Mucosa of rectum (tissue), 2 donors: ENCODE results near the gene PM20D1.

Source experiments
- H3K27ac ChIP-seq, 2 donors: one replicate each; pipeline ENCODE4 v1.7.0; 2013; ENCODE audit warnings: inconsistent platforms in 2 of 2, low read depth in 2 of 2, low read length in 2 of 2
- H3K27me3 ChIP-seq, 2 donors: one replicate each; pipeline ENCODE4 v1.7.0; 2013; ENCODE audit warnings: low read length in 2 of 2; ENCODE audit not compliant: control insufficient read depth in 2 of 2, insufficient read depth in 2 of 2
- H3K36me3 ChIP-seq, 2 donors: one replicate each; pipeline ENCODE4 v1.7.0; 2013; ENCODE audit warnings: low read length in 2 of 2; ENCODE audit not compliant: control insufficient read depth in 2 of 2, insufficient read depth in 2 of 2
- H3K4me1 ChIP-seq, 2 donors: one replicate each; pipeline ENCODE4 v1.7.0; 2013; ENCODE audit warnings: low read length in 2 of 2, mild to moderate bottlenecking in 1 of 2; ENCODE audit not compliant: control insufficient read depth in 2 of 2, insufficient read depth in 2 of 2
- H3K4me3 ChIP-seq, 2 donors: one replicate each; pipeline ENCODE4 v1.7.0; 2013; ENCODE audit warnings: low read length in 2 of 2
- H3K9ac ChIP-seq, 2 donors: one replicate each; pipeline ENCODE4 v1.7.0; 2013; ENCODE audit warnings: low read length in 2 of 2, low read depth in 1 of 2, mild to moderate bottlenecking in 1 of 2
- H3K9me3 ChIP-seq, 2 donors: one replicate each; pipeline ENCODE4 v1.7.0; 2013; ENCODE audit warnings: low read length in 2 of 2; ENCODE audit not compliant: control insufficient read depth in 2 of 2
- donor health status: healthy.
- donor health status: Normal muscosa, but diverticular disease.

Gene PM20D1

GRCh38 chr1:205782627-205783432, 67.1 kb downstream of the PM20D1 start:
- Histone ChIP-seq H3K4me1 (no peaks in the 10 kb centered on the region), H3K9ac (no peak overlapping the region), H3K36me3 (no peaks in the 10 kb centered on the region), H3K27ac (no peak overlapping the region), H3K9me3 (no peaks in the 10 kb centered on the region), H3K4me3 (no peak overlapping the region), H3K27me3 (no peaks in the 10 kb centered on the region)

GRCh38 chr1:205780335-205780734, 69.6 kb downstream of the PM20D1 start:
- H3K9me3 ChIP-seq = no peaks in the 10 kb centered on the region
- H3K27me3 ChIP-seq = no peaks in the 10 kb centered on the region
- no peak overlapping the region for H3K9ac ChIP-seq
- H3K27ac ChIP-seq = no peak overlapping the region
- peaks cover 0 to 3% of the 10 kb centered on the region in 2 donors for H3K4me1 ChIP-seq
- no peaks in the 10 kb centered on the region for H3K36me3 ChIP-seq
- H3K4me3 ChIP-seq = no peak overlapping the region
